Thyroid gland (tissue), 4 donors: Measurements from ENCODE around the gene APRT.

Experiments
- POLR2A ChIP-seq, 2 donors: fragments of 450-650 bp; IDR thresholded peaks; one replicate each; pipeline ENCODE4 v1.6.1; 2017; ENCODE audit warnings: antibody characterized with exemption in 2 of 2, mild to moderate bottlenecking in 2 of 2, moderate library complexity in 1 of 2
- TF ChIP-seq, protein P1 (sequence below), 6 experiments: fragments of 200-600 bp in 3 of 6; fragments of 450-650 bp in 3 of 6; sonication (generic) in 3 of 6; IDR thresholded peaks; one replicate each; pipeline ENCODE4 v1.5.1; 2016 to 2019; ENCODE audit warnings: antibody characterized with exemption in 6 of 6, mild to moderate bottlenecking in 2 of 6, inconsistent platforms in 1 of 6, moderate library complexity in 1 of 6

DNA sequence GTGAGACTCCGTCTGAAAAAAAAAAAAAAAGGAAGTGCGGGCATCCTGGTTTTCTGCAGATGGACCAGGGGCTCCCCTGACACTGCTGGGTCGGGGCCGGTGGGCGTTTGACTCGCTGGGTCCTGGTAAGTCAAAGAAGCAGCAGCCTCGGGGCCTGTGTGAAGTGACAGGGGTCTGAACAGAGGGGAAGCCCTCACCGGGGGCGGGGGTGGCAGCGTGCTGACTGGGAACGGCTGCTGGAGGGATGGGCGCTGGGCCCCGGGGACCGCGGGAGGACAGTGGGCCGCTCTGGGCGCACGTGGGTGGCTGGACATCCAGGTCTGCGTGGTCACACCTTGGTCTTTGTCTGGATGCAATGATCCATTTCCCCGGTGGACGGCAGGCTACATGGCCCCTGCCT, 36.8 kb upstream of the APRT start:
- no peak for TF ChIP-seq POLR2A (IDR thresholded peaks at IDR 0.05)
- TF ChIP-seq, protein P1, sequence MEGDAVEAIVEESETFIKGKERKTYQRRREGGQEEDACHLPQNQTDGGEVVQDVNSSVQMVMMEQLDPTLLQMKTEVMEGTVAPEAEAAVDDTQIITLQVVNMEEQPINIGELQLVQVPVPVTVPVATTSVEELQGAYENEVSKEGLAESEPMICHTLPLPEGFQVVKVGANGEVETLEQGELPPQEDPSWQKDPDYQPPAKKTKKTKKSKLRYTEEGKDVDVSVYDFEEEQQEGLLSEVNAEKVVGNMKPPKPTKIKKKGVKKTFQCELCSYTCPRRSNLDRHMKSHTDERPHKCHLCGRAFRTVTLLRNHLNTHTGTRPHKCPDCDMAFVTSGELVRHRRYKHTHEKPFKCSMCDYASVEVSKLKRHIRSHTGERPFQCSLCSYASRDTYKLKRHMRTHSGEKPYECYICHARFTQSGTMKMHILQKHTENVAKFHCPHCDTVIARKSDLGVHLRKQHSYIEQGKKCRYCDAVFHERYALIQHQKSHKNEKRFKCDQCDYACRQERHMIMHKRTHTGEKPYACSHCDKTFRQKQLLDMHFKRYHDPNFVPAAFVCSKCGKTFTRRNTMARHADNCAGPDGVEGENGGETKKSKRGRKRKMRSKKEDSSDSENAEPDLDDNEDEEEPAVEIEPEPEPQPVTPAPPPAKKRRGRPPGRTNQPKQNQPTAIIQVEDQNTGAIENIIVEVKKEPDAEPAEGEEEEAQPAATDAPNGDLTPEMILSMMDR (IDR thresholded peaks at IDR 0.05): no peak
